Esophagus muscularis mucosa (tissue), 4 donors: ENCODE results near the gene ALS2. TPM values are rescaled to one million over a fixed set of nuclear protein-coding genes. Genes with fewer than 3 reads are reported as not detected.

Source experiments
- DNase-seq: peaks from one replicate; pipeline ENCODE4 v3.0.0-alpha.2; 2017; ENCODE audit errors: extremely low spot score
- H3K27ac ChIP-seq, 4 donors: fragments of 200-600 bp; sonication (generic); replicated peaks in 1 of 4; 1 replicate in 3 of 4; 2 replicates in 1 of 4; pipeline ENCODE4 v1.5.1; 2016 to 2019; ENCODE audit warnings: mild to moderate bottlenecking in 1 of 4
- H3K27me3 ChIP-seq, 4 donors: fragments of 200-600 bp; sonication (generic); one replicate each; pipeline versions ENCODE4 v1.5.1 to v1.6.0; 2016 to 2019
- H3K36me3 ChIP-seq, 4 donors: fragments of 200-600 bp; sonication (generic); one replicate each; pipeline ENCODE4 v1.5.1; 2016 to 2019
- H3K4me1 ChIP-seq, 4 donors: fragments of 200-600 bp; sonication (generic); one replicate each; pipeline ENCODE4 v1.5.1; 2016 to 2019
- H3K4me3 ChIP-seq, 4 donors: fragments of 200-600 bp; sonication (generic); 1 replicate in 2 of 4; 2 replicates in 2 of 4; pipeline ENCODE4 v1.5.1; 2016 to 2019; ENCODE audit warnings: mild to moderate bottlenecking in 4 of 4, moderate library complexity in 1 of 4
- H3K9me3 ChIP-seq, 4 donors: fragments of 200-600 bp; sonication (generic); 1 replicate in 3 of 4; 2 replicates in 1 of 4; pipeline ENCODE4 v1.5.1; 2016 to 2019
- CTCF ChIP-seq, 3 experiments: fragments of 200-600 bp in 2 of 3; fragments of 450-650 bp in 1 of 3; sonication (generic) in 2 of 3; IDR thresholded peaks; one replicate each; pipeline ENCODE4 v1.5.1; 2017 to 2019; ENCODE audit warnings: antibody characterized with exemption in 3 of 3, mild to moderate bottlenecking in 2 of 3, moderate library complexity in 1 of 3
- EP300 ChIP-seq: sonication (generic); formaldehyde crosslinking; IDR thresholded peaks from one replicate; pipeline ENCODE4 v1.6.1; 2017; ENCODE audit warnings: antibody characterized with exemption
- POLR2A ChIP-seq: fragments of 450-650 bp; IDR thresholded peaks from one replicate; pipeline ENCODE4 v1.6.1; 2017; ENCODE audit warnings: antibody characterized with exemption, moderate library complexity, mild to moderate bottlenecking, low read depth
- POLR2AphosphoS5 ChIP-seq, 2 donors: sonication (generic); formaldehyde crosslinking; IDR thresholded peaks; one replicate each; pipeline ENCODE4 v1.6.1; 2017; ENCODE audit warnings: antibody characterized with exemption in 2 of 2
- WGBS: methylation state at CpG from one replicate; pipeline ENCODE4 v1.1.5; 2018; 5-methylcytosine and 5-hydroxymethylcytosine counted together
- intact Hi-C: fragments of 100-400 bp; cut with DNase I; formaldehyde crosslinking; loops from one replicate; pipeline ENCODE4 v1.15.1; 2023
- total RNA-seq, 4 donors: library from RNA; depleted of rRNA; stranded (reverse); fragments of >200 nt; gene quantifications; one replicate each; pipeline versions ENCODE4 v1.1.0 to v1.2.1, GENCODE V29; 2016

ALS2 gene
- total RNA-seq, 4 donors from 2014 or later = 12.6 to 22.4 (median 17.0) TPM

GRCh38 chr2:201761101-201761500 lies 19.6 kb downstream of the ALS2 start:
- intact Hi-C loops = no loop called here
- Histone ChIP-seq H3K27me3 (no peaks in the 10 kb centered on the region), H3K4me1 (no peaks in the 10 kb centered on the region), H3K27ac (no peak overlapping the region), H3K36me3 (peaks cover 18 to 78% (median 60%) of the 10 kb centered on the region in 4 donors), H3K4me3 (no peak overlapping the region), H3K9me3 (no peaks in the 10 kb centered on the region)
- 93% methylated on average over 4 of the region's 4 CpGs for WGBS
- no peak for TF ChIP-seq CTCF (IDR thresholded peaks at IDR 0.05)
- TF ChIP-seq POLR2A = no peak
- TF ChIP-seq POLR2AphosphoS5 (IDR thresholded peaks at IDR 0.05) = no peak
- no peak for TF ChIP-seq EP300
- no peak for DNase-seq

- intact Hi-C loops = no loop called here
- no peak for DNase-seq
- no peak overlapping the region for H3K27ac ChIP-seq
- TF ChIP-seq POLR2AphosphoS5 (IDR thresholded peaks at IDR 0.05) (no peak), EP300 (no peak), POLR2A (no peak), CTCF (IDR thresholded peaks at IDR 0.05) (no peak)
- H3K9me3 ChIP-seq = no peaks in the 10 kb centered on the region
- peaks cover 18 to 73% (median 56%) of the 10 kb centered on the region in 4 donors for H3K36me3 ChIP-seq
- H3K4me3 ChIP-seq = no peak overlapping the region
- 100% methylated on average over 1 of the region's 1 CpG for WGBS
- no peaks in the 10 kb centered on the region for H3K4me1 ChIP-seq
- no peaks in the 10 kb centered on the region for H3K27me3 ChIP-seq
Observed at GRCh38 chr2:201759567-201759966, 21.2 kb downstream of the ALS2 start.

GRCh38 chr2:201758873-201759272 lies 21.9 kb downstream of the ALS2 start:
- Histone ChIP-seq H3K27ac (no peak overlapping the region), H3K36me3 (peaks cover 23 to 75% (median 60%) of the 10 kb centered on the region in 4 donors), H3K27me3 (no peaks in the 10 kb centered on the region), H3K9me3 (no peaks in the 10 kb centered on the region), H3K4me3 (no peak overlapping the region), H3K4me1 (no peaks in the 10 kb centered on the region)
- intact Hi-C loops = no loop called here
- TF ChIP-seq POLR2AphosphoS5 (IDR thresholded peaks at IDR 0.05) = no peak
- TF ChIP-seq CTCF (IDR thresholded peaks at IDR 0.05) = no peak
- TF ChIP-seq EP300 = no peak
- TF ChIP-seq POLR2A = no peak
- DNase-seq = no peak
- WGBS = 93% methylated on average over 3 of the region's 3 CpGs

GRCh38 chr2:201758234-201758633 lies 22.5 kb downstream of the ALS2 start:
- TF ChIP-seq POLR2A (no peak), EP300 (no peak), POLR2AphosphoS5 (IDR thresholded peaks at IDR 0.05) (no peak), CTCF (IDR thresholded peaks at IDR 0.05) (no peak)
- Histone ChIP-seq H3K4me1 (no peaks in the 10 kb centered on the region), H3K27me3 (no peaks in the 10 kb centered on the region), H3K27ac (no peak overlapping the region), H3K4me3 (no peak overlapping the region), H3K9me3 (no peaks in the 10 kb centered on the region), H3K36me3 (peaks cover 23 to 79% (median 55%) of the 10 kb centered on the region in 4 donors)
- no peak for DNase-seq
- 0% methylated on average over 1 of the region's 1 CpG for WGBS
- intact Hi-C loops = no loop called here

GRCh38 chr2:201754717-201755415 lies 25.9 kb downstream of the ALS2 start:
- H3K4me3 ChIP-seq = no peak overlapping the region
- no peak overlapping the region for H3K27ac ChIP-seq
- TF ChIP-seq EP300 (no peak), CTCF (IDR thresholded peaks at IDR 0.05) (no peak), POLR2AphosphoS5 (IDR thresholded peaks at IDR 0.05) (no peak), POLR2A (no peak)
- no peaks in the 10 kb centered on the region for H3K4me1 ChIP-seq
- H3K36me3 ChIP-seq = peaks cover 11 to 66% (median 37%) of the 10 kb centered on the region in 4 donors
- H3K9me3 ChIP-seq = no peaks in the 10 kb centered on the region
- intact Hi-C loops = no loop called here
- 90% methylated on average over 6 of the region's 6 CpGs for WGBS
- DNase-seq = no peak
- no peaks in the 10 kb centered on the region for H3K27me3 ChIP-seq
